Measurements from ENCODE around the gene CCDC50.

DNA sequence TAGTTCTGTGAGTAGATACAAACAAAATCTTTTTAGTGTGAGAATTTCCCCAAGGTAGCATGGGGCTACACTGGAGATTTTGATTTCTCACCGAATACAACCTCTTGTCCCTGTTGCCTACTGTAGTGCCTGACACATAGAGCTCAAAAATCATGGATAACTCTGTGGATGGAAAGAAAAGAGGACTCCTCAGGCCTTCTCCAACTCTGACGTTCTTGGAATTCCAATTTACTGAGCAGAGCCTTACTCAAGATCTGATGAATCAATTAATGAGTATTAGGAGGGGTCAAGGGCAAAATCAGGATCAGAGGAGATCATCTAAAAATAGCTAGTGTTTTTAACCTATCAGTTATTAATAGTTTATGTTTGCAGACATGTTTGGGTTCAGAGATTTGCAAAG, 85.1 kb downstream of the CCDC50 start:
- TF ChIP-seq, protein P1, sequence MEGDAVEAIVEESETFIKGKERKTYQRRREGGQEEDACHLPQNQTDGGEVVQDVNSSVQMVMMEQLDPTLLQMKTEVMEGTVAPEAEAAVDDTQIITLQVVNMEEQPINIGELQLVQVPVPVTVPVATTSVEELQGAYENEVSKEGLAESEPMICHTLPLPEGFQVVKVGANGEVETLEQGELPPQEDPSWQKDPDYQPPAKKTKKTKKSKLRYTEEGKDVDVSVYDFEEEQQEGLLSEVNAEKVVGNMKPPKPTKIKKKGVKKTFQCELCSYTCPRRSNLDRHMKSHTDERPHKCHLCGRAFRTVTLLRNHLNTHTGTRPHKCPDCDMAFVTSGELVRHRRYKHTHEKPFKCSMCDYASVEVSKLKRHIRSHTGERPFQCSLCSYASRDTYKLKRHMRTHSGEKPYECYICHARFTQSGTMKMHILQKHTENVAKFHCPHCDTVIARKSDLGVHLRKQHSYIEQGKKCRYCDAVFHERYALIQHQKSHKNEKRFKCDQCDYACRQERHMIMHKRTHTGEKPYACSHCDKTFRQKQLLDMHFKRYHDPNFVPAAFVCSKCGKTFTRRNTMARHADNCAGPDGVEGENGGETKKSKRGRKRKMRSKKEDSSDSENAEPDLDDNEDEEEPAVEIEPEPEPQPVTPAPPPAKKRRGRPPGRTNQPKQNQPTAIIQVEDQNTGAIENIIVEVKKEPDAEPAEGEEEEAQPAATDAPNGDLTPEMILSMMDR (IDR thresholded peaks at IDR 0.05), result no peak
- TF ChIP-seq ZFX (IDR thresholded peaks at IDR 0.05; ENCODE audit: borderline replicate concordance), result no peak
